UCSD-AML1 (cell line): ENCODE data around the gene RNF111.
A peak's percentile ranks its signal among the peaks of the same experiment; 100 is the strongest.

ENCODE experiments used
- DNase-seq: peaks from one replicate; lab custom pipeline; 2025; ENCODE audit not compliant: unreplicated experiment; lab: John Stamatoyannopoulos, UW

Gene RNF111

GRCh38 chr15:58987491-58988005 lies at the start of gene RNF111:
TSS of gene RNF111 (plus strand) at chr15:58987663. CDS start at chr15:59030823, 43,160 bp downstream.
- peak; percentile 86 for DNase-seq

GRCh38 chr15:58947179-58947578 lies 40.3 kb upstream of the RNF111 start:
- peak; percentile 16 for DNase-seq

DNA sequence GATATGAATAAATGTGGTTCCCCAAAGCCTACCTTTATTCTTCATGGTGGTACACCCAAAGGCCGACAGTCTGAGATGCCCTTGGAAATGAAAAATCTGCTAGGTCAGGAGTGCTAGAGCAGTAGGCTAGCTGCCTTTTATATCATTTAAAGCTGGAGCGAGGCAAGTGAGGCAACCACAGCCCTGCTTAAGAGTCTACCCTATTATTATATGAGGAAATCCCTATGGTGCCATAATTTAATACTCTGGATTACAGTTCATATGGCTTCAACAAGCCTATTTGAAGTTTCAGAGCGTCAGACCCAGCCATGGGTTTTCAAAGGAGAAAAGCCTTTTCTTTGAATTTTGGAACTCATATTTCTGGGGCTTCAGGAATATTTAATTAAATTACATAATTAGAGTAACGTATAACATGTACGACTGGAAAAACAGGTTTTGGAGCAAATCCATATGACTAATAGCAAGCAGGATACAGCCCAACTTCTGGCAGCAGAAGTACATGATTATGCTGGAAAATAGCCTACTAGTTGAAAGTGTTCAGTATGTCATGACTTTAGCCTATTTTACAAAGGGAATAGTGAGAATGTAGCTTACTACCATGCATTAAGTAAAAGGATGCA lies 36.0 kb upstream of the RNF111 start:
- no peak for DNase-seq

- DNase-seq, result no peak
These were observed 34.7 kb upstream of the RNF111 start for GRCh38 chr15:58952751-58953150.

- DNase-seq, result peak; percentile 23
These were observed 30.1 kb upstream of the RNF111 start for GRCh38 chr15:58957101-58957973.

DNA sequence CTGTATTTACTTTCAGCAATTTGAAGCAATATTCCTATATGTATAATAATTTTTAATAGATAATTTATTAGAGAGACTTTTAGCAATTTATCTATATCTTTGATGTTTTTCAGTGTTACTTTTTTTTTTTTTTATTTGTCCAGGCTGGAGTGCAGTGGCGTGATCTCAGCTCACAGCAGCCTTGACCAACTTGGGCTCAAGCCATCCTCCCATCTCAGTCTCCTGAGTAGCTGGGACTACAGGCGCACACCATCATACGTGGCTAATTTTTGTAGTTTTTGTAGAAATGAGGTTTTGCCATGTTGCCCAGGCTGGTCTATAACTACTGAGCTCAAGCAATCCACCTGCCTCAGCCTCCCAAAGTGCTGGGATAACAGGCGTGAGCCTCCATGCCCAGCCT lies 28.7 kb upstream of the RNF111 start:
- no peak for DNase-seq

GRCh38 chr15:58962136-58962535 lies 25.3 kb upstream of the RNF111 start:
- DNase-seq, result no peak

DNA sequence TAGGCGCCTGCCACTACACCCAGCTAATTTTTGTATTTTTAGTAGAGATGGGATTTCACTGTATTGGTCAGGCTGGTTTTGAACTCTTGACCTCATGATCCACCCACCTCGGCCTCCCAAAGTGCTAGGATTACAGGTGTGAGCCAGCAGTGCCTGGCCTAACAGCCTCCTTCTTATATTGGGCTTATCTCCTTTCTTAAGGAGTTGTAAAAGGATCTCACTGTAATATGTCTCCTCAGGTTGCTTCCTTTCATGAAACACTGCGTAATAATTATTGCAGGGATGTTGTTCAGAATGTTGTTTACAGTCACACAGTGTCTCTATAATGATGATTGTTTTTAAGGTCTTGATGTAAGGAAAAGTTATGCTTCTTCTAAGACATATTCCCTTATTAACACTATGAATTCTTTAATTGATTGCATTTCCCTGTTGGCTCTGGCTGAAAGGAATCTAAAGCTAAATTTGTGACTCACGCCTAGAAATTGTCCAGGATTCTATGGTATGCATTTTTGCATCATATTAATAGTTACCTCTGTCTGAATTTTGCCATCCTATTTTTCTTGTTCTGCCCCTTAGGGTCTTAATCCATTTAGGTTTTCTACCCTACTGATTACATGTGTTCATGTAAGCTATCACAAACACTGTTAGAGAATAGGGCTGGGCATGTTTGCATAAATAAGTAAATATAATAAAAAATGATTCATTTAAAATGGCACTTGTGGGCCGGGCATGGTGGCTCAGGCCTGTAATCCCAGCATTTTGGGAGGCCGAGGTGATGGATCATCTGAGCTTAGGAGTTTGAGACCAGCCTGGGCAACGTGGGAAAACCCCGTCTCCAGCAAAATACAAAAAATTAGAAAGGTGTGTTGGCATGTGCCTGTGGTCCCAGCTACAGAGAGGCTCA lies 24.5 kb upstream of the RNF111 start:
- DNase-seq, result no peak

GRCh38 chr15:58966698-58967097 lies 20.8 kb upstream of the RNF111 start:
- no peak for DNase-seq

DNA sequence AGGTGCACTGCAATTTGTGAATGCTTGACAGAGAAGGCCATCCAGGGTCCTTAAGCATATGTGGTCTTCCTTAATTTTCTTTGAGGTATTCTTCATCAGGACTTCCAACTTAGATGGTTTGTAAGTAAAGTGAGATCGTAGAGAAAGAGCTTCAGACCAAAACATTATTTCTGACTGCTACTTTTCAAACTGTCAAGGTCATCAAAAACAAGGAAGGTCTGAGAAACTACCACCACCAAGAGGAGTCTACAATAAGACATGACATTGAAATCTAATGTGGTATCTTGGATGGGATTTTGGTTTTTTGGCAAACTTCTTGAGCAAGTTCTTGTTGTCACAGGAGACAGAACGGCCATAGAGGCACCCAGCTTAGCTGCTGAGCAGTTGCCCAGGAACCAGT lies 20.0 kb upstream of the RNF111 start:
- DNase-seq, result no peak

GRCh38 chr15:58977887-58978286 lies 9.6 kb upstream of the RNF111 start:
- no peak for DNase-seq

GRCh38 chr15:58980351-58980939 lies 7.0 kb upstream of the RNF111 start:
- no peak for DNase-seq

DNA sequence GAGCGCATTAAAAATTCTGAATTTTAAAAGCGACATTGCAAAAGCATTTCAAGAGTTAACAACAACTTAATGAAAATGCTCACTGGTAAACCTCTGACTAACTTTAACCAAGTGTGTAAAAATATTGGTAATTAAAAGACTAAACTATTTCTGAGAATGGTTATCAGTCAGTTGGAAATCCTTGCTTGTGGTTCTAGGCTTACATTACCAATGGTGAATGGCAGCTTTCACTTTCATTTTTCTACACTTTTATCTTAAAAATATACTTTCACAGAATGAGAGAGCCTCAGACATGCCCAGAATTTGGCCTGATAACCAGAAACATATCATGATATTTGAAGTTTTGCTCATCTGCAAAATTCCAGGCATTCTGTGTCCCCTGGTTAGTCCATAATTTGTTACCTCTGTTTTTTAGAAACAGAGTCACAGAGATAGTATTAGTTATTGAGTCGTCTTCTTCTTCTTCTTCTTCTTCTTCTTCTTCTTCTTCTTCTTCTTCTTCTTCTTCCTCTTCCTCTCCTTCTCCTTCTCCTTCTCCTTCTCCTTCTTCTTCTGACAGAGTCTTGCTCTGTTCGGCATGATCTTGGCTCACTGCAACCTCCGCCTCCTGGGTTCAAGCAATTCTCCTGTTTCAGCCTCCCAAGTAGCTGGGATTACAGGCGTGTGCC lies 5.5 kb upstream of the RNF111 start:
- DNase-seq, result no peak

DNA sequence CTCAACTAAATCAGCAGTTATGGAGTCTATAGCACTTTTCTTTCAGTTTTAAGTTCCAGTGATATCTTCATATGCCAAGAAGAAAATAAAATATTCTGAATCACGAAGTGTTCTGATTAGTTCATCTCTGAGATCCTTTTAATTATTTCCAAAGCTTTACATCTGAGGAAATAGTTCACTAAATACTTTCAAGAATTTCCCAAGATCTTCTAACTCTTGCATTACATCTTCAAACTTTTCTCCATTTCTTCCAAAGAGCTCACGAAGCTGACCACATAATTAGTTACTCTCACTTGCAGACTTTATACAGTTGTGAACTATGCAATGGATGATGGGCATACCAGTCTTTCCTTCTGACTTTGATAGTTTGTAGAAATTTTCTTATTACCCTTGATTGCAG lies 4.2 kb upstream of the RNF111 start:
- DNase-seq, result no peak

- DNase-seq, result no peak
These were observed 2.0 kb upstream of the RNF111 start for GRCh38 chr15:58985443-58985842.

- DNase-seq, result no peak
These were observed 427 bp upstream of the RNF111 start for GRCh38 chr15:58987036-58987435.

- DNase-seq, result peak; percentile 85
These were observed 733 bp downstream of the RNF111 start for GRCh38 chr15:58988006-58988785.

DNA sequence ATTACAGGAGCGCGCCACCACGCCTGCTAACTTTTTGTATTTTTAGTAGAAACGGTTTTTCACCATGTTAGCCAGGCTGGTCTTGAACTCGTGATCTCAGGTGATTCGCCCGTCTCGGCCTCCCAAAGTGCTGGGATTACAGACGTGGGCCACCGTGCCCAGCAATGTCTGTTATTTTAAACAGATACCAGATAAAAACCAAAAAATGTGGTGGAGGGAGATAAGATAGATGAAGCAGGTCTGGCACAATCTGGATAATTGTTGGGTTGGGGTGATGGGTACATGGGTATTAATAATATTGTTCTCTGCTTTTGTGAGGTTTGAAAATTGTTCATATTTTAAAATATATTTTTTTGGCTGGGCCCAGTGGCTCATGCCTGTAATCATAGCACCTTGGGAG lies 4.7 kb downstream of the RNF111 start:
- DNase-seq, result no peak

GRCh38 chr15:58994906-58995453 lies 7.5 kb downstream of the RNF111 start:
- DNase-seq, result no peak
